Fibroblast of villous mesenchyme (primary cell): Measurements from ENCODE around the gene TGFBR3. TPM values are rescaled to one million over a fixed set of nuclear protein-coding genes. Genes with fewer than 3 reads are reported as not detected.

Experiments
- DNase-seq: peaks from one replicate; pipeline ENCODE4 v3.0.0-alpha.2; 2010; ENCODE audit warnings: low read depth
- H3K4me3 ChIP-seq: 2 replicates; pipeline ENCODE4 v1.5.1; 2011; ENCODE audit warnings: low read depth, mild to moderate bottlenecking, low read length
- total RNA-seq: library from RNA; depleted of rRNA; stranded (reverse); fragments of >200 nt; gene quantifications from 2 replicates; pipeline ENCODE4 v1.2.3, GENCODE V29; 2012
- TF ChIP-seq, protein P1 (sequence below): IDR thresholded peaks from 2 replicates; pipeline ENCODE4 v1.5.1; 2012; ENCODE audit warnings: low read depth, mild to moderate bottlenecking, low read length; ENCODE audit not compliant: insufficient read depth

TGFBR3 gene
- total RNA-seq, 1 donor: 17.7 TPM

DNA sequence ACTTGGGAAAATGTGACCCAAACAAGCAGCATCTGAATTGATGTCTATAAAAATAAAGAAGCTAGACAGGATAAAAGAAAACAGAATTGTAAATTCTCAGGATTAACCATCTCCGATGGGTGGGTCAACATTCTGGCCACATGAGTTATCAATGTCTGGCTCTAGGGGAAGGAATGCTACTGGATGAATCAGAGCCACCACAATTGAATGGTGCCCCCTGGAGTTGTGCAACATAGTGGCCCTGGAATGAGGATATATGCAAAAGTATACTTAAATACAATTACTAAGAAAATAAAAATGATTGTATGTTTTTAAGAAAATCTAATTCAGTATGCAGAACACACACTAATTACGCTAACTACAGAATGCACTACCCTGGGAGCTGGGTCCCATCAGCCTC is 185.6 kb downstream of the TGFBR3 start:
- no peak overlapping the region for H3K4me3 ChIP-seq
- peak; percentile 33 for DNase-seq
- TF ChIP-seq, protein P1, sequence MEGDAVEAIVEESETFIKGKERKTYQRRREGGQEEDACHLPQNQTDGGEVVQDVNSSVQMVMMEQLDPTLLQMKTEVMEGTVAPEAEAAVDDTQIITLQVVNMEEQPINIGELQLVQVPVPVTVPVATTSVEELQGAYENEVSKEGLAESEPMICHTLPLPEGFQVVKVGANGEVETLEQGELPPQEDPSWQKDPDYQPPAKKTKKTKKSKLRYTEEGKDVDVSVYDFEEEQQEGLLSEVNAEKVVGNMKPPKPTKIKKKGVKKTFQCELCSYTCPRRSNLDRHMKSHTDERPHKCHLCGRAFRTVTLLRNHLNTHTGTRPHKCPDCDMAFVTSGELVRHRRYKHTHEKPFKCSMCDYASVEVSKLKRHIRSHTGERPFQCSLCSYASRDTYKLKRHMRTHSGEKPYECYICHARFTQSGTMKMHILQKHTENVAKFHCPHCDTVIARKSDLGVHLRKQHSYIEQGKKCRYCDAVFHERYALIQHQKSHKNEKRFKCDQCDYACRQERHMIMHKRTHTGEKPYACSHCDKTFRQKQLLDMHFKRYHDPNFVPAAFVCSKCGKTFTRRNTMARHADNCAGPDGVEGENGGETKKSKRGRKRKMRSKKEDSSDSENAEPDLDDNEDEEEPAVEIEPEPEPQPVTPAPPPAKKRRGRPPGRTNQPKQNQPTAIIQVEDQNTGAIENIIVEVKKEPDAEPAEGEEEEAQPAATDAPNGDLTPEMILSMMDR: peak; percentile 32

DNA sequence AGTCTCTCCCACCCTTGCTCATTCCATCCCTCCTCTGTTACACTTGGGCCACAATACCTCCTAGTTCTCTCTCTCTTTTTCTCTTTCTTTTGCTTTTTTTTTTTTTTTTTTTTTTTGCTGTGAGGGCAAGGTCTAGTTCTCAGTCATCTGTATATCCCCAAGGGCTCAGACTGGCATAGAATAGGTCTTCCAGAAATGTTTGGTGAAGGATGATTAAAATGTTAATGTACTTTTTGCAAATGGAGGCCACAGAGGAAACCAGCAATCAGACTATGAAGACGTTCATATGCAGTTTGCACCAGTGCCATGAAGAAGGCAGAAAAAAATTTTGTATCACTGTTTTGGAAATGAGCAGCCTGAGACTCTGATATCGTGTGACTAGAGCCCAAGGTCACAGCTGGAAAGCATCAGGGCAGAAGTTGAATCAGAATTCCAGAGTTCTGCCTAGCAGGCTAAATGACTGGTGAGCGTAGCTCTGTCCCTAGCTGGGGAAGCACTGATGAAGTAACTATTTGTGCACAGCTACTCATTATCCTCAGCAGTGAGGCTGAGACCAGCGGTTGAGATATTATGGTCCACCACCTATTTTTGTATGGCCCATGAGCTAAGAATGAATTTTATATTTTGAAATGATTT is 186.5 kb downstream of the TGFBR3 start:
- H3K4me3 ChIP-seq: no peak overlapping the region
- peak; percentile 74 for DNase-seq
- TF ChIP-seq, protein P1: no peak

DNA sequence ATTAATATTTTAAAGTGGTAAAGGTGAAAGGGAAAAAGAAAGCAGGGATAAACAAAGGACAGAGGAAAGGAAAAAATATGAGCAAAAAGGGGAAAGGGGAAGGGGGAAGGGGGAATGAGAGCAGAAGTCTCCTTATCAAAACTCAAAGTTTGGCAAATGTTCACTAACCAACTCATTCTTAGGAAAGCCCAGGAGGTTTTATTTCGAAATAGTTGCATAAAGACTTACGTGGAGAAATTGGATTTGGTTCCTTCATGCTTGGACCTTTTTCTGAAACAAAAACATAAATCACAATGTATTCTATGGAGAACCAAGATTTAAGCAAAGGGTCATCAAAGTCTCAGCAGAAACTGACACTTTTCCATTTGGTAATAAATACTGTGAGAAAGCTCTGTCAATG is 188.1 kb downstream of the TGFBR3 start:
- no peak overlapping the region for H3K4me3 ChIP-seq
- peak; percentile 86 for DNase-seq
- TF ChIP-seq, protein P1: no peak

DNA sequence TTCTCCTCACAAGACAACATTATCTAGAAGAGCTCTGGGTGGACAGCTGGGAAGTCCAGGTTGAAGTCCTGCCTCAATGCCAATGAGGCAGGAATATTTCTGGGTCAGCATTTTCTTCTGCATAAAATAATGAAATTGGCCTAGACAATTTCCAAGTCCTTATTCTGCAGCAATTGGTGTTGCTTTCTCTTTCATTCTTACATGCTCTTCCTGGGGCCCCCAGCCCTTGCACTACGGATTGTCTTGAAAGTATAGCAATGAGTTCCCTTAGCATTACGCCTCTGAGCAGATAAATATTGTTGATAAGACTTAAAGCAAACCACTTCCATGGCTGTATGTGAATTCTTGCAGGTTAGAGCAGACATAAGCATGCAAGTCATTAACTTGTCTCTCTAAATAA is 188.5 kb downstream of the TGFBR3 start:
- H3K4me3 ChIP-seq: no peak overlapping the region
- peak; percentile 74 for DNase-seq
- TF ChIP-seq, protein P1: no peak

DNA sequence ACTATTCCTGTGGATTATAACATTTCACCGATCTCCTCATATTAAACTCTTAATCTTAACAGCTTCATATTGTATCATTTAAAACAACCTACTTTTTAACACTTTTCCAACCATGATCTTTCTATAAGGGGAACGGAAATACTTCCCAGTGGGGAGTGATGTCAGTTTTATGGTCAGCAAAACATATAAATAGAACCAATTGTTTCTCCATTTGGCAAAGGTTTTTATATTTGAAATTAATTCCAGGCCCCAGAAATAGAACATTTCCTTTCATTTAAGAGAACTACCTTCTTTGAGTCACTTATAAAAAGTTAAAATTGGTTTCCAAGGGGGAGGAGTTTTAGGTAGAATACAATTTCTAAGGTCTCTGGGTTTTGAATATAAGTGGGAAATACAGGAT is 189.6 kb downstream of the TGFBR3 start:
- TF ChIP-seq, protein P1: no peak
- no peak overlapping the region for H3K4me3 ChIP-seq
- no peak for DNase-seq

DNA sequence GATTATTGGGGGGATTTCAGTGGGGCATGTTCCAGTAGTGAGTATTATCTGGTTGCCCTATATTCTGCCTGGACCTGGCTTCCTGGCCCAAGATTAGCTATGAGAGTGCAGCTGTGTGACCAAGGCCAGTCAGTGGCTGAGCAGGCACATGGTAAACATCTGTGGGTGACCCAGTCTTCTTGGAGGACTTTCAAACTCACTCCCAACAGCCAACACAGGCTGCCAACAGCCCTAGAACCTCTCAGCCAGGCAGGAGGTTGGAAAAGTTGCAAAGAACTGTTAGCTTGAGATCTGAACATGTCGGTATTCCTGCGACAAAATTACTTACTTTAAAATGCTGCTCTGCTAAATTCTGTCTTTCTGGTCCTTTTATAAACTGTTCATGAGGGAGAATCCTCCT is 192.4 kb downstream of the TGFBR3 start:
- H3K4me3 ChIP-seq: no peak overlapping the region
- DNase-seq: no peak
- TF ChIP-seq, protein P1: no peak

DNA sequence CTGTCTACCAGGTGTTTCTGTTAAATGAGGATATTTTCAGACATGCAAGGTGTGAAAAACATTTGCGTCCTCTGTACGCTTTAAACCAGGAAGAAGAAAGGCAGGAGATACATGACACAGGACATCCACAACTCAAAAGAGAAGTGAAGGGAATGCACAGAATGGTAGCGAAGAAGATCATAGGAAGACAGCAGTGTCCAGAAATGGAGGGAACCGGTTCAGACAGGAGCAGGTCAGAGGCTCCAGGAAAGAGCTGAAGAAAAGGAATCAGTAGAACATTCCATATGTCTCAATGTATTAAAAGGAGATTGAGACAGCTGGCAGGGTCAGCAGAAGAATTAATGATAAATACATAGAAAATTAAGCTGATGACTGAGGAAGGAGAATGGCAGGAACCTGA is 194.4 kb downstream of the TGFBR3 start:
- no peak overlapping the region for H3K4me3 ChIP-seq
- TF ChIP-seq, protein P1: no peak
- no peak for DNase-seq
